ENCODE results near the gene PEX12.
"Not testable (repeated sequence)": the region's sequence is repeated elsewhere in the genome, so short reads cannot be mapped to it uniquely, and the experiment has no call there.

Gene PEX12

GRCh38 chr17:35614810-35615209, 36.4 kb upstream of the PEX12 start:
- TF ChIP-seq CTCF (IDR thresholded peaks at IDR 0.05; ENCODE audit: low read depth, low read length): no peak
- Histone ChIP-seq H3K4me3 (ENCODE audit: low read depth, low read length) (no peak overlapping the region), H3K27me3 (no peaks in the 10 kb centered on the region), H3K4me1 (no peaks in the 10 kb centered on the region; the same call in 1 of the 2 replicates), H3K9me3 (no peaks in the 10 kb centered on the region), H3K36me3 (peaks cover 28% of the 10 kb centered on the region)
- no peak for DNase-seq

- DNase-seq: peak; percentile 61
- Histone ChIP-seq H3K27me3 (no peaks in the 10 kb centered on the region), H3K4me3 (ENCODE audit: low read depth, low read length) (no peak overlapping the region), H3K4me1 (no peaks in the 10 kb centered on the region; the same call in 1 of the 2 replicates), H3K9me3 (no peaks in the 10 kb centered on the region), H3K36me3 (peaks cover 33% of the 10 kb centered on the region)
- TF ChIP-seq CTCF (IDR thresholded peaks at IDR 0.05; ENCODE audit: low read depth, low read length): peak; percentile 83
These were observed 34.7 kb upstream of the PEX12 start for GRCh38 chr17:35612924-35613521.

DNA sequence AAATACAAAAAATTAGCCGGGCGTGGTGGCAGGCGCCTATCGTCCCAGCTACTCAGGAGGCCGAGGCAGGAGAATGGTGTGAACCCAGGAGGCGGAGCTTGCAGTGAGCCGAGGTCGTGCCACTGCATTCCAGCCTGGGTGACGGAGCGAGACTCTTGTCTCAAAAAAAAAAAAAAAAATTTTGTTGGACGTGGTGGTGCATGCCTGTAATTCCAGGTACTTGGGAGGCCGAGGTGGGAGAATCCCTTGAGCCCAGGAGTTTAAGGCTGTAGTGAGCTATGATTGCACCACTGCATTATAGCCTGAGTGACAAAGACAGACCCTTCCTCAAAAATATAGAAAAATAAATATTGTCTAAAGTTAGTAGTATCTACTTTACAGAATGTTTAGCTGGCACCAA, 32.4 kb upstream of the PEX12 start:
- not testable (repeated sequence) for H3K9me3 ChIP-seq; H3K4me3 ChIP-seq (ENCODE audit: low read depth, low read length); DNase-seq; H3K4me1 ChIP-seq; H3K27me3 ChIP-seq
- H3K36me3 ChIP-seq: peaks cover 41% of the 10 kb centered on the region

DNA sequence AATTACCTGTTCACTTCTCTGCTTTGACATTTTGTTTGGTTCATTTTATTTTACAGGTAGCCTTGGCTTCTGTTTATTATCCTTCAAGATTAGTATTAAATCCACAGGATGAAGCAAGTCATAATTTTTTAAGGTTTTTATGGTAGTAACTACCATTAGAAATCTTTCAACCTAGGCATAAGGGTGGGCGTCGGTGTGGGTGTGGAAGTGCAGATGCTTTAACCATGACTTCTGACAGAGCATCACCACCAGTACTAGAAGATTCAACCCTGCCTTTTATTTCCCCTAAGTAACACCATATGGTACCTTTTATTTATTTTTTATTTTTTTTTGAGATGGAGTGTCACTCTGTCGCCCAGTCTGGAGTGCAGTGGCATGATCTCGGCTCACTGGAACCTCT, 31.5 kb upstream of the PEX12 start:
- peaks cover 46% of the 10 kb centered on the region for H3K36me3 ChIP-seq
- no peaks in the 10 kb centered on the region for H3K27me3 ChIP-seq
- no peaks in the 10 kb centered on the region for H3K9me3 ChIP-seq
- no peak overlapping the region for H3K4me3 ChIP-seq (ENCODE audit: low read depth, low read length)
- TF ChIP-seq CTCF (IDR thresholded peaks at IDR 0.05; ENCODE audit: low read depth, low read length): no peak
- H3K4me1 ChIP-seq: no peaks in the 10 kb centered on the region
- no peak for DNase-seq

GRCh38 chr17:35607239-35607847, 29.0 kb upstream of the PEX12 start:
- no peaks in the 10 kb centered on the region for H3K9me3 ChIP-seq
- no peaks in the 10 kb centered on the region for H3K4me1 ChIP-seq
- DNase-seq: no peak
- no peak for TF ChIP-seq CTCF (IDR thresholded peaks at IDR 0.05; ENCODE audit: low read depth, low read length)
- no peaks in the 10 kb centered on the region for H3K27me3 ChIP-seq
- H3K4me3 ChIP-seq (ENCODE audit: low read depth, low read length): no peak overlapping the region
- peaks cover 42% of the 10 kb centered on the region for H3K36me3 ChIP-seq

DNA sequence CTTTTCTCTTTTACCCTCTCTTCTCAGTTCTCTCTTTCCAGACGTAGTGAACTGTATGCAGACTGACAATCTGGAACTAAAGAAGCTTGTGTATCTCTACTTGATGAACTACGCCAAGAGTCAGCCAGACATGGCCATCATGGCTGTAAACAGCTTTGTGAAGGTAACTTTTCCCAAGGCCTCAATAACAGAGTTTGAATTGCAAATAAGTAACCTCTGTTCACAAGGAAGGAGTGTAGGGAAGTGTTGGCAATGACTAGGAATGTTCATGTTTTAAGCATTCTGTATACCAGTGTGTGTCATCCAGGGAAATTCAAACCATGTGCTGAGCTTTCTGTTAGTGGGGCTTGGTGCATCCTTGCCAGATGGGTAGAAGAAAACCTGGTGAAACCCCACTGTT, 27.3 kb upstream of the PEX12 start:
- no peak for TF ChIP-seq CTCF (IDR thresholded peaks at IDR 0.05; ENCODE audit: low read depth, low read length)
- Histone ChIP-seq H3K36me3 (peaks cover 45% of the 10 kb centered on the region), H3K9me3 (no peaks in the 10 kb centered on the region; the same call in 1 of the 2 replicates), H3K4me3 (ENCODE audit: low read depth, low read length) (no peak overlapping the region), H3K4me1 (no peaks in the 10 kb centered on the region), H3K27me3 (no peaks in the 10 kb centered on the region)
- DNase-seq: no peak

Data from BE2C (cell line).